NCI-H1694 treated with DMSO at 0.1 percent for 48 hours (cell line): Measurements from ENCODE around the gene GGA2.
"Not testable (repeated sequence)": the region's sequence is repeated elsewhere in the genome, so short reads cannot be mapped to it uniquely, and the experiment has no call there.

Source experiments
- DNase-seq: peaks from one replicate; lab custom pipeline; 2025; lab: John Stamatoyannopoulos, UW

GGA2 gene

DNA sequence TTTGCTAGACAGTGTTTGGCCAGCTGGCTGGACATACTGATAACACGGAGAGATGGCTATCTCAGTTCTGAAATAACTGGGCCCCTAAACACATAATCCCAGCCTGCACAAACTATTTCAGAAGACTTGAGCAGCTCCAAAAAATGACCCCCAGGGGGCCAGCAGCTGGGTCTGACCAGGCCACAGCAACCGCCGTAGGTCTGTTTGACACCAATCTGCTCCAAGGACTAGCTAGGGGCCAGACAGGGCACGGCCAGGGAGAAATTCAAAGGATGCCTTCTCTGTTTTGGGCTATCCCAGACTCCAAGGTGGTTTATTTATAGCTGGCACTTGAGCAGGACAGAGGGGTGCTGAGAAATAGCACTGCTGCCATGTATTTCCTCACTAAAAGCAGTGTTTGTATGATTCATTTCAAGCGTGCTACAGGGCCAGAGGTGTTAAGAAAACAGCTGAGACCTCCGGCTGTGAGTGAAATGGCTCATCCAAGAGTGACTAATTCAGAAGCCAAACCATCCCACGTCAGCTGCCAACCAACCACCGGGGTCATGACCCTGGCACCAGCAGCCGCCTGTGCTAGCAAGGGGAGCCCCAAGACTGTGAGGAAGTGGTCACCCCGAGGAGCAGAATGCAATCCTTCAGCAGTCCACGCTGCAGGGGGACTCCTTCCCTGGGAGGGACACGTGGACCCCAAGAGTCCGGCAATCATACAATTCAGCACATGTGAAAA lies 5.7 kb downstream of the GGA2 start:
- peak; percentile 23 for DNase-seq

DNA sequence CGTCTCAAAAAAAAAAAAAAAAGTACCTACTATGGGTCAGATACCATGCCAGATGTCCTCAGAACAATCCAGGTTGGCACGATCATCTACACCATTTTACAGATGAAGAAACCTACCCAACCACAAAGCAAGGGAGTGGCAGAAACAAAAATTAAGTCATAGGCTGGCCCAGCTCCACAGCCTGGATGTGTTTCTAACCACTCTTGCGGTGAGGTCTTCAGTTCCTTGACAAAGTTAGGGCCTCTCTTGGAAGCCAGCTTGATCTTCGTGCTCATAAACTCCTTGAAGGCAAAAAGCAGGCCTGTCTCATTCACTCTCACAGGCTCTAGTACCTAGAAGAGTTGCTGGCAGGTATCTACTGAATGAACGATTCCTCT lies 6.2 kb downstream of the GGA2 start:
- no peak for DNase-seq

GRCh38 chr16:23502466-23502865 lies 7.8 kb downstream of the GGA2 start:
- DNase-seq, result peak; percentile 8

- DNase-seq, result no peak
Measured at GRCh38 chr16:23501291-23501690, 9.0 kb downstream of the GGA2 start.

- DNase-seq, result no peak
Measured at GRCh38 chr16:23500862-23501225, 9.4 kb downstream of the GGA2 start.

DNA sequence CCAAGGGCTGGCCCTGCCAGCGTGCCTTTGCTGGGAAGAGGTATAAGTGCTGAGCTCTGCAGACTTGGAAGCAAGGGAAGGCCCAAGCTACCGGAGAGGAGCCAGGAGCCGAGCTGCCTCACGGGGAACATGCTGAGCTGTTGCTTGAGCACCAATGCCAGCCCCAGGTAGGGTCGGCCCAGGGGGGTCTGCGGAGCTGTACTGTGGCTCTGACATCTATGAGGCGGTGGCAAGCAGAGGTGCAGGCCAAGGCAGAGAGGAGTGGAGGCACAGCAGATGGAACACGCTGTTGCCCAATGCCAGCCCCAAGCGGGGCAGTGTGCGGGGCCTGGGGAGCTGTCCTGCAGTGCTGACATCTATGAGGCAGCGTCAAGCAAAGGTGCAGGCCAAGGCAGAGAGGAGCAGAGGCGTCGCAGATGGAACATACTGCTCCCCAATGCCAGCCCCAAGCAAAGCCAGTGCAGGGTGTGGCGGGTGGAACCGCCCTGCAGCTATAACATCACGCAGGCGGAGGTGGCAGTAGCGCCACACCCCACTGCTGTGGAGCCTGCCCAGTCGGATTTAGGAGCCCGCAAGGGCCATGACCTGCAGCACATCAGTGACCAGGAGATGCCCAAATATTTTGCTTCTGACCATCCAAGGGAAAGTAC lies 10.0 kb downstream of the GGA2 start:
- no peak for DNase-seq

DNA sequence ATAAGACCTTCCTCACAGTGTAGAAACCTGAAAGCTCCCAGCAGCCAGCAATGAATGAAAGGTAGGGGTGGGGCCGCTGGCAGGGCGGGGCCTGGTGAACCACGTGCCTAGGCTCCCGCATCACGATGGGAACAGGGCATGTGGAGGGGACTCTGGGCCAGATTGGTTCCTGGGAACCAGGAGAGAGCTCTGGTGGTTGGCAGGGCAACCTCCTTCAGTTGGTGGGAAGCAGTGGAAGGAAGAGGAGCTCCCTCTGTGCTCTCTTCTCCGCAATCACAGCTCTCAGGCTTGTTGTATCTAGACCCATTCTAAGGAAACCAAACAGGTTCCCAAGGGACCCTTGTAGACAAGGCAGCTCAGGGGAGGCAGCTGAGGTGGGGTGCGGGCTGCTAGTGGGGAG lies 10.5 kb downstream of the GGA2 start:
- DNase-seq, result no peak

DNA sequence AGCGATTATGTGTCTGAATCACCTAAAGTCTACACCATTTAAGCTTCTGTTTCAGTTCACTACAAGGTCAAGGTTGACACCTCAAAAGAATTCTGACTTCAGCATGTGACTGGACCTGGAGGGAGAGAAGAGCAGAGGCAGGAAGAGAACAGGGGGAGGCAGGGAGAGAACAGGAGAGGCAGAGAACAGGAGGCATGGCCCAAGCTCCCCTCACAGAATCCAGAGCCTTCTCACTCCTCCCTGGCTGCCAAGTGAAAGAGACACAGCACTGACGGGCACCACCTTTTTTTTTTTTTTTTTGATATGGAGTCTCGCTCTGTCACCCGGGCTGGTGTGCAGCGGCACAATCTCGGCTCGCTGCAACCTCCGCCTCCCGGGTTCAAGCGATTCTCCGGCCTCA lies 11.4 kb downstream of the GGA2 start:
- DNase-seq, result no peak

DNA sequence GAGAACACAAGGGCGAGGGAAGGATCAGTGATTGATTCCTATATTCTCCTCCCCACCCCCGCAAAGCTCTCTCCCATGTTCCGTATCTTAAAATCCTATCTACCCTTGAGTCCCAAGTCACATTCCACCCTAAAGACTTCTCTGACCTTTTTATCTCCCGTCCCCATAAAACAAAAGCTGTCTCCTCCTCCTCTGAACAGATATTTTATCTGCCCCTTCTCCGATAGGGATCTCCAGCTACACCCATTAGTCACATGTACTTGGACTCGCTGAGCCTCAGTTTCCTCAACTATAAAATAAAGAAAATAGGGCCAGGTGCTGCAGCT lies 12.8 kb downstream of the GGA2 start:
- DNase-seq, result no peak

- no peak for DNase-seq
Measured at GRCh38 chr16:23496821-23497542, 13.3 kb downstream of the GGA2 start.

- no peak for DNase-seq
Measured at GRCh38 chr16:23495671-23496070, 14.6 kb downstream of the GGA2 start.

DNA sequence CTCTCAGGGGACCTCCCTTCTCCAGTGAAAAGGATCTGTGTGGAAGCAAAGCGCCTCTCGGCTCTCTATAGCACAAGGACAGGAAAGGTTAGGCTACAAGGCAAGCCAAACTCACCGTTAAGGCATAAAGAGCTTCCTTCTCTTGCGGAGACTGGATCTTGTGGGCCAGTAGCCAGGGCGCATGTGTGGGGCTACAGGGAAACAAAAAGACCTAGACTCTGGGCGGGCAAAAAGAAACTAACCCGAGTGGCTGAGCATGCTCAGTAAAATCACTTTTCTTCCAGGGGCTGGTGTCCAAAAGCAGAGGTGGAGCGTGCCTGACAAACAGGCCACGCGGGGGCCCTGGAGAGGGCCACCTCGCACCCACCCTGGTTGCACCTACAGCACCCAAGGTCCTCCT lies 16.1 kb downstream of the GGA2 start:
- no peak for DNase-seq

DNA sequence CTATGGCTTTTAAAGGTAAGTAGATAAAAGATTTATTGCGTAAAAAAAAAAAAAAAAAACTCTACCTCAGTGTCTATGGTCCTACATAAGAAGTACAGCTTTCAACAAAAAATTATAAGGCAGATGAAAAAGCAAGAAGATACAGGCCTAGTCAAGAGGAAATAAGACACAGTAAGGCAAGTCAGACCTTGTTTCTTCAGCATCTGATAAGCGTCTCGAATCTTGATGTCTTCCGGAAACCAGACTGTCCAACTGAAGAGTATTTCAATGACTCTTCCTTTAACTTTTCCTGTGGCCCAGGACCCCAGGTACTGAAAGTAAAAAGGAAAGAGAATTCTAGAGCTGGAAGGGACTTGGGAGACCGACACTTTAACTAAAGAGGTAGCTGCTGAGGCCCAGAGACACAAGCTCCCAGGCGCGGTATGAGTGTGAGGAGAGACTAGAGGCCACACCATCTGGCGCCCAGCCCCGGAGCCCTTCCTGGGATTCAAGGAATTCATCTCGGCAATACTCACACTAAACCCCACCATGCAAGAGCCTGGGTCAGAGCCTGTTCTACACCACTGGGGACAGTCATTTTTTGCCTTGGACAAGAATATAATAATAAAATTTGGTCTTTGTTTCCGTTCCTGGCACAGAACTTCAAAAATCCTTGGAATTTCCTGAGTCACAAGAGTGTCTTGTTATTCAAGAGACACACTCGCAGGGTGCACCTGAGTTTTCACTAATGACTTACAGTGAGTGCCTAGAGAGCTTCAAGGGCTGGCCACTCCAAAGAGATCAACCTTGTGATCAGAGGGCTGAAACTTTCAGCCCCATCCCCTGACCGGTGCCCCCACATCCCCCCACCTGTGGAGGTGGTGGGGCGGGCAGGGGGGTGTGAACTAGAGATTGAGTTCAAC lies 18.6 kb downstream of the GGA2 start:
- DNase-seq, result no peak

DNA sequence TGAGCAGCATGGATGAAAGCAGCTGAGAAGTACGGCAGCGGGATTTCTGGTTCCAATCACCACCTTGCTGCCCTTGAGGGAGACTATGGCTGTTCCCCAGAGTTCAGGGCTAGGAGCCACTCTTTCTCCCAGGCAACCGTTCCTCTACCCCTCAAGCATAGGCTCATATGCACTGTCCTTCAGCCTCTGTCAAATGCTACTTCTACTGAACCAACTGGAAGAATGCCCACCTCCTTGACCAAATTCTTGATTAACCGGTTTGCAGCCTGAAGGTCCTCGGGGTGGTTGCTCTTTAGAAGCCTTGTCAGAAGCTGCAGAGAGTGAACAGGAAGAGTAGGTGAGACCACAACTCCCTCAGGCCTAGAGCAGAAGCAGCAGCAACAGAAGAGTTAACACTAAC lies 23.8 kb downstream of the GGA2 start:
- no peak for DNase-seq

DNA sequence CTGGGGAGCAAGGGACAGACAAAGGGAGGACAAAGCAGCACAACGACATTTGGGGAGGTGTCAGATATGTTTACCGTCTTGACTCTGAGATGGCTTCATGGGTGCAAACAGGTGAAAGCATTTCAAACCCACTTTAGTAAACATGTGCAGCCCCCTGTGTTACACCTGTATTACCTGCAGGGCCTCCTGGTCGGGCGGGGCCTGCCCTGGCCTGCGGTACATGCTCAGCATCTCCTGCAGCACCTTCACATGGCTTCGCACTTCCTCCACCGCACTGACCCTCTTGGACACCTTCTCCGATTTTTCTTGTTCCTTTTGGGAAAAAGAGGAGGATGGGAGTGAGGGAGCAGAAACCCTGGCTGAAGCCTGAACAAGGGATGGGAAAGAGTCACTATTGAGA lies 24.5 kb downstream of the GGA2 start:
- no peak for DNase-seq

GRCh38 chr16:23485257-23485614 lies 25.1 kb downstream of the GGA2 start:
- DNase-seq, result no peak

- DNase-seq, result no peak
Measured at GRCh38 chr16:23484510-23485256, 25.6 kb downstream of the GGA2 start.

GRCh38 chr16:23483492-23483891 lies 26.8 kb downstream of the GGA2 start:
- DNase-seq, result not testable (repeated sequence)

DNA sequence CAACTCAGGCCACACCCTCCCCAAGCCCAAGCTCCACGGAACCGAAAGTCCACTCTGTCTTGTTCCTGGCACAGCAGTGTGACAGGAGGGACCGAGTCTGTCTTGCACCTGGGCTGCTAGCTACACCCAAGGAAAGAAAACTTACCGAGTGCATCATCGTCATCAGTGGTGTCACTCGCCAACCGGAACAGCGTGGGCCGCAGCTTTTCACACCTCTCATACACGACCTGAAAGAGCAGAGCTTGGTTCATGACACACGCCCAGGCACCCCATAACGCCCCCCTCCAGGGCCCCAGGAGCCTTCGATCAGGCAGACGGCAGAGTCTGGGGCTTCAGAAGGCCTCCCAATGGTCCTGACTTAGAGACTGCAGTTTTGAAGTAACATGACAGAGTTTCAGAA lies 27.5 kb downstream of the GGA2 start:
- no peak for DNase-seq

- DNase-seq, result no peak
Measured at GRCh38 chr16:23480257-23480656, 30.0 kb downstream of the GGA2 start.

GRCh38 chr16:23479138-23479537 lies 31.2 kb downstream of the GGA2 start:
- no peak for DNase-seq

GRCh38 chr16:23478566-23478965 lies 31.7 kb downstream of the GGA2 start:
- no peak for DNase-seq
